GM12873 (cell line): ENCODE data around the gene VAMP2.

Experiments
- CTCF ChIP-seq: IDR thresholded peaks from 2 replicates; pipeline ENCODE4 v1.5.1; 2012; ENCODE audit warnings: low read depth, mild to moderate bottlenecking, moderate library complexity, low read length, control low read depth; ENCODE audit not compliant: insufficient read depth; ENCODE audit errors: missing control alignments

Gene VAMP2

GRCh38 chr17:8121407-8121680 is 41.4 kb downstream of the VAMP2 start:
- TF ChIP-seq CTCF = no peak

GRCh38 chr17:8120520-8121406 is 42.0 kb downstream of the VAMP2 start:
- TF ChIP-seq CTCF = peak; percentile 61

GRCh38 chr17:8119581-8120519 is 42.9 kb downstream of the VAMP2 start:
- TF ChIP-seq CTCF = no peak

GRCh38 chr17:8118769-8119580 is 43.8 kb downstream of the VAMP2 start:
- TF ChIP-seq CTCF = peak; percentile 90

GRCh38 chr17:8117980-8118768 is 44.6 kb downstream of the VAMP2 start, which contains the start of gene ALOXE3:
ALOXE3 (minus strand) TSS chr17:8118514; CDS start chr17:8117990, 524 bp downstream.
- TF ChIP-seq CTCF = no peak

GRCh38 chr17:8117367-8117979 is 45.3 kb downstream of the VAMP2 start:
- no peak for TF ChIP-seq CTCF
